ENCODE data around the gene NEBL. TPM values are rescaled to one million over a fixed set of nuclear protein-coding genes. Genes with fewer than 3 reads are reported as not detected.

NEBL gene
- total and polyA plus RNA-seq, 2 of the 4 experiments (the other 2 are of a cell fraction): under 0.01 TPM

DNA sequence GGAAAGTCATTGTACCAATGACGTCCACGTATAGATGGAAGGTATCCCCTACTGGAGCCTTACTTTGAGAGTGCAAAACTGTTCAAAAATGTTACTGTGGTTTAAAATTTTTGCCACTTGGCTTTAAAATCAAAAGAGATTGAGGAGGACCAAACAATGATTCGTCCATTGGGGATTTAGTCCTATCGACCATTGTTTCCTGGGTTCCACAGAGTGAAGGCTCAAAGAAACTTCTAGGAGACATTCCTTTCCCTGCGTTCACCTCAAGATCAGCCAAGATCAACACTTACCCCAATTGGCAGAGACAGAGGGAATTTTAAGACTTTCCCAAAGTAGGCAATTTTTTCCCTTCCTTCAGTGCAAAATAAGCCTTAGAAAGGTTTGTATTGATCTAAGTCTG, 152.3 kb downstream of the NEBL start:
- ATAC-seq (ENCODE audit: low read depth): no peak
- POLR2A ChIA-PET (ENCODE audit: unreplicated experiment): no interaction called here
- Histone ChIP-seq H3K27me3 (ENCODE audit: control insufficient read depth, insufficient read depth, low read length) (no peaks in the 10 kb centered on the region), H2BK5ac (ENCODE audit: low read depth, low read length, poor library complexity, severe bottlenecking) (no peak overlapping the region), H4K5ac (ENCODE audit: low read depth, low read length) (no peak overlapping the region), H3K23ac (ENCODE audit: low read depth, low read length) (no peak overlapping the region), H2BK15ac (ENCODE audit: low read depth, low read length) (no peak overlapping the region), H3K56ac (ENCODE audit: extremely low read depth, insufficient read depth, low read length) (no peak overlapping the region), H3K14ac (replicated peaks; ENCODE audit: low read depth, low read length) (no peak overlapping the region), H3K9me1 (ENCODE audit: insufficient read depth, low read length) (no peaks in the 10 kb centered on the region), H3K4me2 (ENCODE audit: low read depth, low read length) (no peak overlapping the region), H2AFZ (replicated peaks; ENCODE audit: low read length, poor library complexity) (no peak overlapping the region), H3K4ac (ENCODE audit: low read depth, low read length) (no peak overlapping the region), H2AK5ac (ENCODE audit: low read depth, low read length) (no peak overlapping the region), H3K36me3 (ENCODE audit: control insufficient read depth, insufficient read depth, low read length) (no peaks in the 10 kb centered on the region), H4K91ac (ENCODE audit: insufficient read depth, low read depth, low read length) (no peak overlapping the region), H2AK9ac (replicated peaks; ENCODE audit: low read depth, low read length, poor library complexity) (no peak overlapping the region), H3K18ac (ENCODE audit: low read depth, low read length) (no peak overlapping the region), H3K4me3 (ENCODE audit: insufficient read depth, low read depth, low read length) (no peak overlapping the region), H4K20me1 (ENCODE audit: insufficient read depth, low read length) (no peaks in the 10 kb centered on the region), H3K9me3 (ENCODE audit: control insufficient read depth, insufficient read depth, low read length) (peaks cover 17% of the 10 kb centered on the region), H3K27ac (ENCODE audit: insufficient read depth, low read length) (no peak overlapping the region), H3K4me1 (ENCODE audit: control insufficient read depth, insufficient read depth, low read length) (no peaks in the 10 kb centered on the region), H4K8ac (ENCODE audit: low read depth in 2 of 2, low read length in 2 of 2) (no peak overlapping the region), H3K9ac (ENCODE audit: low read depth, low read length) (no peak overlapping the region), H3K79me1 (ENCODE audit: low read depth in 1 of 2, low read length in 2 of 2) (no peaks in the 10 kb centered on the region), H2BK20ac (ENCODE audit: low read depth, low read length) (no peak overlapping the region), H2BK120ac (ENCODE audit: low read depth, low read length) (no peak overlapping the region)
- in situ Hi-C loops (cut with MboI; ENCODE audit: low sequenced_read_pairs) (no loop called here), intact Hi-C loops (cut with micrococcal nuclease) (no loop called here), dilution Hi-C loops (cut with HindIII; ENCODE audit: low sequenced_read_pairs, unreplicated experiment) (no loop called here)
- 40% methylated on average over 1 of the region's 5 CpGs; no CpG with 5 or more reads in 1 of the 2 experiments for WGBS, 2 experiments (ENCODE audit: extremely low coverage in 2 of 2, insufficient read length in 1 of 2)
- CTCF ChIA-PET: no interaction called here
- no peak for DNase-seq
- no TSS peak for BruUV-seq (replicated peaks)
- no peak for TF ChIP-seq RAD21 (IDR thresholded peaks at IDR 0.05; ENCODE audit: low read length)
- no peak for TF ChIP-seq NFE2L2 (IDR thresholded peaks at IDR 0.05; ENCODE audit: low read depth, low read length)
- TF ChIP-seq FOS (IDR thresholded peaks at IDR 0.05; ENCODE audit: low read depth, low read length): no peak
- no peak for TF ChIP-seq CHD1 (IDR thresholded peaks at IDR 0.05; ENCODE audit: low read depth, low read length)
- TF ChIP-seq MXI1 (IDR thresholded peaks at IDR 0.05; ENCODE audit: borderline replicate concordance, low read depth, low read length): no peak
- TF ChIP-seq MAFK (IDR thresholded peaks at IDR 0.05; ENCODE audit: low read depth, low read length): no peak
- TF ChIP-seq, protein P1, sequence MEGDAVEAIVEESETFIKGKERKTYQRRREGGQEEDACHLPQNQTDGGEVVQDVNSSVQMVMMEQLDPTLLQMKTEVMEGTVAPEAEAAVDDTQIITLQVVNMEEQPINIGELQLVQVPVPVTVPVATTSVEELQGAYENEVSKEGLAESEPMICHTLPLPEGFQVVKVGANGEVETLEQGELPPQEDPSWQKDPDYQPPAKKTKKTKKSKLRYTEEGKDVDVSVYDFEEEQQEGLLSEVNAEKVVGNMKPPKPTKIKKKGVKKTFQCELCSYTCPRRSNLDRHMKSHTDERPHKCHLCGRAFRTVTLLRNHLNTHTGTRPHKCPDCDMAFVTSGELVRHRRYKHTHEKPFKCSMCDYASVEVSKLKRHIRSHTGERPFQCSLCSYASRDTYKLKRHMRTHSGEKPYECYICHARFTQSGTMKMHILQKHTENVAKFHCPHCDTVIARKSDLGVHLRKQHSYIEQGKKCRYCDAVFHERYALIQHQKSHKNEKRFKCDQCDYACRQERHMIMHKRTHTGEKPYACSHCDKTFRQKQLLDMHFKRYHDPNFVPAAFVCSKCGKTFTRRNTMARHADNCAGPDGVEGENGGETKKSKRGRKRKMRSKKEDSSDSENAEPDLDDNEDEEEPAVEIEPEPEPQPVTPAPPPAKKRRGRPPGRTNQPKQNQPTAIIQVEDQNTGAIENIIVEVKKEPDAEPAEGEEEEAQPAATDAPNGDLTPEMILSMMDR (conservative IDR thresholded peaks at IDR 0.05; ENCODE audit: low read depth, low read length): no peak
- TF ChIP-seq, protein P2, sequence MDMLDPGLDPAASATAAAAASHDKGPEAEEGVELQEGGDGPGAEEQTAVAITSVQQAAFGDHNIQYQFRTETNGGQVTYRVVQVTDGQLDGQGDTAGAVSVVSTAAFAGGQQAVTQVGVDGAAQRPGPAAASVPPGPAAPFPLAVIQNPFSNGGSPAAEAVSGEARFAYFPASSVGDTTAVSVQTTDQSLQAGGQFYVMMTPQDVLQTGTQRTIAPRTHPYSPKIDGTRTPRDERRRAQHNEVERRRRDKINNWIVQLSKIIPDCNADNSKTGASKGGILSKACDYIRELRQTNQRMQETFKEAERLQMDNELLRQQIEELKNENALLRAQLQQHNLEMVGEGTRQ (IDR thresholded peaks at IDR 0.05; ENCODE audit: low read depth, low read length): no peak
- no peak for TF ChIP-seq BHLHE40 (IDR thresholded peaks at IDR 0.05; ENCODE audit: low read depth, low read length)
- TF ChIP-seq RFX5 (IDR thresholded peaks at IDR 0.05; ENCODE audit: low read depth, low read length): no peak
- TF ChIP-seq POLR2A (IDR thresholded peaks at IDR 0.05; ENCODE audit: low read depth, low read length): no peak
- TF ChIP-seq, protein P3, sequence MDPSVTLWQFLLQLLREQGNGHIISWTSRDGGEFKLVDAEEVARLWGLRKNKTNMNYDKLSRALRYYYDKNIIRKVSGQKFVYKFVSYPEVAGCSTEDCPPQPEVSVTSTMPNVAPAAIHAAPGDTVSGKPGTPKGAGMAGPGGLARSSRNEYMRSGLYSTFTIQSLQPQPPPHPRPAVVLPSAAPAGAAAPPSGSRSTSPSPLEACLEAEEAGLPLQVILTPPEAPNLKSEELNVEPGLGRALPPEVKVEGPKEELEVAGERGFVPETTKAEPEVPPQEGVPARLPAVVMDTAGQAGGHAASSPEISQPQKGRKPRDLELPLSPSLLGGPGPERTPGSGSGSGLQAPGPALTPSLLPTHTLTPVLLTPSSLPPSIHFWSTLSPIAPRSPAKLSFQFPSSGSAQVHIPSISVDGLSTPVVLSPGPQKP (IDR thresholded peaks at IDR 0.05; ENCODE audit: borderline replicate concordance, low read depth, low read length): no peak
- TF ChIP-seq SMC3 (IDR thresholded peaks at IDR 0.05; ENCODE audit: low read depth, low read length): no peak
- TF ChIP-seq RCOR1 (IDR thresholded peaks at IDR 0.05; ENCODE audit: insufficient replicate concordance, low read length): no peak
- no peak for TF ChIP-seq CEBPB (IDR thresholded peaks at IDR 0.05; ENCODE audit: low read depth, low read length)
- no peak for TF ChIP-seq MAZ (IDR thresholded peaks at IDR 0.05; ENCODE audit: borderline replicate concordance, low read depth, low read length)

Measured in IMR-90 (cell line).